Immature natural killer cell (primary cell): ENCODE results near the gene SFPQ. TPM values are rescaled to one million over a fixed set of nuclear protein-coding genes. Genes with fewer than 3 reads are reported as not detected.
A peak's percentile ranks its signal among the peaks of the same experiment; 100 is the strongest.

Experiments
- DNase-seq, 3 donors: peaks; one replicate each; pipeline ENCODE4 v3.0.0; 2022; ENCODE audit warnings: mixed read lengths in 1 of 3
- H3K27ac Mint-ChIP-seq, 6 donors: one replicate each; pipeline ENCODE4 v1.8.0; 2020; ENCODE audit warnings: mixed read lengths in 6 of 6, mild to moderate bottlenecking in 5 of 6, inconsistent platforms in 4 of 6, moderate library complexity in 3 of 6
- H3K27me3 Mint-ChIP-seq, 3 donors: one replicate each; pipeline ENCODE4 v1.8.0; 2020 to 2021; ENCODE audit warnings: low read depth in 3 of 3, mild to moderate bottlenecking in 3 of 3, mixed read lengths in 3 of 3, moderate library complexity in 3 of 3, inconsistent platforms in 1 of 3
- H3K36me3 Mint-ChIP-seq, 3 donors: one replicate each; pipeline ENCODE4 v1.8.0; 2020; ENCODE audit warnings: mixed read lengths in 3 of 3, inconsistent platforms in 2 of 3, mild to moderate bottlenecking in 2 of 3
- H3K4me1 Mint-ChIP-seq, 2 donors: one replicate each; pipeline ENCODE4 v1.8.0; 2020; ENCODE audit warnings: inconsistent platforms in 2 of 2, mild to moderate bottlenecking in 2 of 2, mixed read lengths in 2 of 2, moderate library complexity in 1 of 2
- H3K4me3 Mint-ChIP-seq, 5 donors: one replicate each; pipeline ENCODE4 v1.8.0; 2020; ENCODE audit warnings: mild to moderate bottlenecking in 5 of 5, mixed read lengths in 5 of 5, inconsistent platforms in 3 of 5, moderate library complexity in 3 of 5
- H3K9me3 Mint-ChIP-seq, 6 donors: one replicate each; pipeline ENCODE4 v1.8.0; 2020; ENCODE audit warnings: mild to moderate bottlenecking in 6 of 6, mixed read lengths in 6 of 6, inconsistent platforms in 4 of 6, moderate library complexity in 3 of 6
- polyA plus RNA-seq, 3 donors: library from polyadenylated mRNA; unstranded; fragments of 300-500 nt; fragmentation: Illumina TruSeq; gene quantifications; one replicate each; pipeline ENCODE4 v1.2.3, GENCODE V29; 2021

SFPQ gene
- polyA plus RNA-seq, 3 donors from 2014 or later, result 35.4 to 155 (median 82.1) TPM

DNA sequence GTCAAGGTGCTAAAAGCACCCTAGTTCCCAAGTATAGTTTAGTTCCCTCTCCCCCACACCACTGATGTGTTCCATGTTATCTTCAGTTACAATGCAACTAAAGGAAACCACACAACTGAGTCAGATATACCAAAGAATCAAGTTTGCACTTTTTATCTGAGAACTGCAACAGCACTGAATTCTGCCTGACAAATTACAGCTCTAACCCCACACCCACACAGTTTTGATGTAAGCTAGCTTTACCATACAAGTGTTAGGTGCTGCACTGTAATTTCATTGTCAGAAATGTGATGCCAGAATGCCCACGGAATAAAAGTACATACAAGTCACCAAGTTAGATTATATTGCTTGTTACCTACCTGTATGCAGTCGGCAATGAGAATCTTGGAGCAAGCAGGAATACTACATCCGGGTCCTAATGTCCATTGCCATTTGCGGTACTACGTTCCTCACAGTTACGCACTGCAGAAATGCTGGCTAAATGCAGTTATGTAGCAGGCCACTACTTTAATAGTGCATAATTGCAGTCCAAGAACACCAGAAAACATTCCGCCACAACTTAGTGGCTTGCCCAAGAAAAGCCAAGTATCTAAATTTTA is 12.1 kb downstream of the SFPQ start:
- Mint-ChIP-seq H3K27ac (peak overlapping the region in 4 of 6 donors; percentile 9 to 51 (median 36)), H3K4me3 (peak overlapping the region in 1 of 5 donors; percentile 2), H3K36me3 (peaks cover 26 to 71% (median 47%) of the 10 kb centered on the region in 3 donors), H3K4me1 (peaks cover 65 to 86% of the 10 kb centered on the region in 2 donors), H3K27me3 (peaks cover 5 to 8% (median 5%) of the 10 kb centered on the region in 3 donors), H3K9me3 (no peaks in the 10 kb centered on the region)
- no peak for DNase-seq

DNA sequence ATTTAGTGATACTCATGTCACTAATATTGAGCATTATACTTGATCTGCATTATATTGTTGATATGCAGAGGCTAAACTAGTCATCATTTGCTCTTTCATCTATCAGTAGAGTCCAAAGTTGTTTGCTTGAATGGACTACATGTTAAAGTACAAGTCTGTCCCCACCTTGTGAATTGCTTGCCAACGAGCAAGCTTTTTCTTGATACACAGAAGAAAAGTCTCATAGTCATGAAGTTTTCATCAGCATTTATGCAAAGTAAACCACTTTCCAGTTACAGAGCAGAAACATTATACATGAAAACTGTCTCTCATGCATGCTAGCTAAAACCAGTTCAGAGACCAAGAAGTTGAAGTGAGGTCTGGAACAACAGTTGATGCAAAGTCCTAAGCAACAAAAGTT is 13.0 kb downstream of the SFPQ start:
- peaks cover 58 to 76% of the 10 kb centered on the region in 2 donors for H3K4me1 Mint-ChIP-seq
- no peaks in the 10 kb centered on the region for H3K9me3 Mint-ChIP-seq
- peak overlapping the region in 2 of 5 donors; percentile 12 to 56 for H3K4me3 Mint-ChIP-seq
- peaks cover 26 to 73% (median 47%) of the 10 kb centered on the region in 3 donors for H3K36me3 Mint-ChIP-seq
- no peak for DNase-seq
- peak overlapping the region; percentile 24 to 75 (median 58) for H3K27ac Mint-ChIP-seq
- H3K27me3 Mint-ChIP-seq, result peaks cover 5 to 9% (median 6%) of the 10 kb centered on the region in 3 donors

DNA sequence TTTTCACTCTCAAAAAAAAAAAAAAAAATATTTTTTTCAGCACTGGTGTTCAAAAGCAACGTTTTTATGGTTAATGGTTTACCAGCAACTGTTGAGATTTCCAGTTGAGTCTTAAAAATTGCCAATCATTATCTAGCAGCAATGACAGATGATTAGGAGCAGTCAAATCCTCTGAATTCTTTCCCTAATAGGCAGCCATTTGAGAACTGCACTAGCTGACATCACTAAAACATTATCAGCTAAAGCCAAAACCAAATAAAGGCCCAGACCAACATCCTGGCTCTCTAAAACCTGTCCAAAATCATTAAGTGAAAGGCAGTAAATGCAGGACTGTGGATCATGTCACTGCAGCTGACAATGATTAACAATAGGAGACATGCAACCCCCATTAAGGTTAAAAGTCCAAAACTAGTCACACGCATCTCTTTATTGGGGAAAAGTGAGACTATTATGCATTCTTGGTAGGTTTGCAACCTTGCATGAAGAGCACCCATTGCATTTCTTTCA is 14.0 kb downstream of the SFPQ start:
- H3K9me3 Mint-ChIP-seq, result no peaks in the 10 kb centered on the region
- peaks cover 18 to 66% (median 46%) of the 10 kb centered on the region in 3 donors for H3K36me3 Mint-ChIP-seq
- H3K27me3 Mint-ChIP-seq, result peaks cover 4 to 11% (median 7%) of the 10 kb centered on the region in 3 donors
- H3K4me1 Mint-ChIP-seq, result peaks cover 51 to 66% of the 10 kb centered on the region in 2 donors
- H3K27ac Mint-ChIP-seq, result peak overlapping the region in 5 of 6 donors; percentile 60 to 69 (median 64)
- DNase-seq, result no peak
- H3K4me3 Mint-ChIP-seq, result peak overlapping the region in 1 of 5 donors; percentile 21

DNA sequence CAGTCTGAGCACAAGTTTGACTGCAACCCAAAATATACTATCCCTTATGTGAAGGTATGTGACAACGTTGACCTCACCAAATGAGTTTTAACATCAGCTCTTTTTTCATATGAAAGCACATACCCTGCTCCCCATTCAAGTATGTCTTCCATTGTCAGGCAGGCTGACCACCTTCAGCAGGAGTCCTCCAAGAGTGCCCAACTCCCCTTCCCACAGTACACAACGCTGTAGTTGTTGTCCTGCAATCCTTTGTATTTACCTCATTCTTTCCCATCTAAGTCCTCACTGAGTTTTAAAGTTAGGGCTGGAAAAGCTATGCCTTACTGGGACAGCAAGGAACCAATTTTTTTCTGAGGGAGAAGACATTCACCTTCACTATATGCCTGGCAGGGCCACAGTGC is 14.7 kb downstream of the SFPQ start:
- Mint-ChIP-seq H3K27me3 (peaks cover 4 to 11% (median 5%) of the 10 kb centered on the region in 3 donors), H3K27ac (peak overlapping the region; percentile 12 to 69 (median 62)), H3K4me3 (no peak overlapping the region), H3K9me3 (no peaks in the 10 kb centered on the region), H3K36me3 (peaks cover 18 to 60% (median 40%) of the 10 kb centered on the region in 3 donors), H3K4me1 (peaks cover 48 to 60% of the 10 kb centered on the region in 2 donors)
- DNase-seq, result no peak

DNA sequence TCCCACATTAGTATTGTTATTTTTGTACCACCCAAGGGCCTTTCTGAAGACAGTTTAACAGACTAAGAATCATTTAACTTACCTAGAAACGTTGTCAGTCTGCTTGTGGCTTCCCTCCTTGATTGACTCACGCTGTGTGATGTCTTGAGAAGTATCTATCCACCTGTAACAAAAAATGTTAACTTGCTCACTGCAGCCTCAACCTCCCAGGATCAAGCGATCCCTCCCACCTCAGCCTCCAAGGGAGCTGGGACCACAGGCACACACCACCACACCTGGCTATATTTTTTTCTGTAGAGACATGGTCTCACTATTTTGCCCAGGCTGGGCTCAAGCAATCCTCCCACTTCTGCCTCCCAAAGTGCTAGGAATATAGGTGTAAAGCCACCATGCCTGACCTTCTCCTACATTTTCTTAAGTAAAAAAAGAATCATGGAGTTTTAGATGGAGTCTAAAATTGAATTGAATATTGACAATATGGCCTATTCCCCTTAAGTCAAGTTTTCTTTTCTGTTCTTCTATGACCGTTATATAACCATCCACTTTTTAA is 15.6 kb downstream of the SFPQ start:
- peaks cover 15 to 53% (median 37%) of the 10 kb centered on the region in 3 donors for H3K36me3 Mint-ChIP-seq
- peaks cover 4 to 11% (median 5%) of the 10 kb centered on the region in 3 donors for H3K27me3 Mint-ChIP-seq
- peaks cover 41 to 50% of the 10 kb centered on the region in 2 donors for H3K4me1 Mint-ChIP-seq
- DNase-seq, result no peak
- H3K27ac Mint-ChIP-seq, result peak overlapping the region in 4 of 6 donors; percentile 36 to 69 (median 46)
- no peak overlapping the region for H3K4me3 Mint-ChIP-seq
- H3K9me3 Mint-ChIP-seq, result no peaks in the 10 kb centered on the region

DNA sequence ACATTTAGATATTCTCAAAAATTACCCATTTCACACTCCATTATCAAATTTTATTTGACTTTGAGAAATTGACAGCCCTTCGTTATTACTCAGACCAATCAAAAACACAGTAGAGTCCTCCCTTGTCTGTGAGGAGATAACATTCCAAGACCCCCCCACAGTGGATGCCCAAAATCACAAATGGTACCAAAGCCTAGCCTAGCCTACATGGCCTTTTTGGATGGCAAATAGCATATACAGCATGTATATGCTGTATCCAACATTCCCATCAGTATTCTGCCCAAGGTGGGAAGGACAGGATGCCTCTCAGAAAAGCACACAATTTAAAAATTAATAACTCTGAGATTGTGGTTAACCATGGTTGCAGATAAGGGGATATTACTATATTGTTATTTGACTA is 17.3 kb downstream of the SFPQ start:
- no peak for DNase-seq
- peak overlapping the region in 3 of 6 donors; percentile 22 to 56 (median 40) for H3K27ac Mint-ChIP-seq
- no peaks in the 10 kb centered on the region for H3K9me3 Mint-ChIP-seq
- H3K36me3 Mint-ChIP-seq, result peaks cover 15 to 38% (median 34%) of the 10 kb centered on the region in 3 donors
- no peak overlapping the region for H3K4me3 Mint-ChIP-seq
- peaks cover 4 to 11% (median 5%) of the 10 kb centered on the region in 3 donors for H3K27me3 Mint-ChIP-seq
- H3K4me1 Mint-ChIP-seq, result peaks cover 28 to 33% of the 10 kb centered on the region in 2 donors

DNA sequence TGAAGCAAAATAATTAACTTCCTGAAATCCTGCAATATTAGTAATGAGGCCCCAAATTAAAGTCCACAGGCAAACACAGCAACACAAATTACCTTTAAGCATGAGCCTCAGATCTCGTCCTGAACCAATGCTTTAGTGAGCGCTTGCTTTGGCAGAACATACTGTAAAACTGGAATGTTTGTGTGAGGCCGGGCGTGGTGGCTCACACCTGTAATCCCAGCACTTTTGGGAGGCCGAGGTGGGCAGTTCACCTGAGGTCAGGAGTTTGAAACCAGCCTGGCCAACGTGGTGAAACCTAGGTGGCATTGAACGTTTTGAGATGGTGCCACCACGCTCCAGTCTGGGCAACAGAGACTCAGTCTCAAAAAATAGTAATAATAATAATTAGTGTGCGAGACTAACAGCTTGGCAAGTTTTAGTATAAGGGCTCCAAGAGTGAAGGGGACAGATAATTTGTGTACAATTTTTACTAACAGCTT is 17.8 kb downstream of the SFPQ start:
- Mint-ChIP-seq H3K4me1 (peaks cover 24 to 29% of the 10 kb centered on the region in 2 donors), H3K27ac (peak overlapping the region in 5 of 6 donors; percentile 20 to 69 (median 40)), H3K36me3 (peaks cover 15 to 34% (median 29%) of the 10 kb centered on the region in 3 donors), H3K9me3 (no peaks in the 10 kb centered on the region), H3K4me3 (no peak overlapping the region), H3K27me3 (peaks cover 4 to 11% (median 5%) of the 10 kb centered on the region in 3 donors)
- no peak for DNase-seq

DNA sequence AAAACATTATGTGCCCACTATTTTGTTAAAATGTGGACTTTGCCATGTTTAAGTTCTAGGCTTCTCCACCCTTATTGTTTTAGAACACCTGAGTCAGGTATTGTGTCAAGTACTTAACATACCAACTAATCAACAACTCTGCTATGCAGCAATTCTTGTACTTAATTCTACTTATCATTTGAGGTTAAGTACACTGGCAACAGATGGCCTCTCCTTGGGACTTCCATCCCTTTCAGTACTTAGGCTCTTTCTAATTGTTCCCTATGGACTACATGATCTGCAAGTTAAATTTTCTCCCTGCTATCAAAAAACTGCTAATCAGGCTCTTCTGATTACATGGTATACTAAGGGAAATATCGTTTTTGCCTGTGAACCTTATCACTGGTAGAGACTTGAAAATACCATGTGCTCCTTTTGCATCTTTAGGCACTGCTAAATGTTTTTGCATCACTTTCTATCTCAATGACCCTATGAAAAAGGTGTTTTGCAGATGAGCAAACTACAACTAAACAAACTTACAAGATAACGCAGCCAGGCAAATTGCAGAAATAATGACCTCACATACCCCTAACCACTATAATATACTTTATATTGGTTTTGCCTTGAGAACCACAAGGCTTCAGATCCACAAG is 18.9 kb downstream of the SFPQ start:
- Mint-ChIP-seq H3K36me3 (peaks cover 15 to 31% (median 25%) of the 10 kb centered on the region in 3 donors), H3K27me3 (peaks cover 2 to 11% (median 5%) of the 10 kb centered on the region in 3 donors), H3K27ac (peak overlapping the region; percentile 19 to 71 (median 50)), H3K9me3 (no peaks in the 10 kb centered on the region), H3K4me1 (peaks cover 13 to 17% of the 10 kb centered on the region in 2 donors), H3K4me3 (no peak overlapping the region)
- no peak for DNase-seq

DNA sequence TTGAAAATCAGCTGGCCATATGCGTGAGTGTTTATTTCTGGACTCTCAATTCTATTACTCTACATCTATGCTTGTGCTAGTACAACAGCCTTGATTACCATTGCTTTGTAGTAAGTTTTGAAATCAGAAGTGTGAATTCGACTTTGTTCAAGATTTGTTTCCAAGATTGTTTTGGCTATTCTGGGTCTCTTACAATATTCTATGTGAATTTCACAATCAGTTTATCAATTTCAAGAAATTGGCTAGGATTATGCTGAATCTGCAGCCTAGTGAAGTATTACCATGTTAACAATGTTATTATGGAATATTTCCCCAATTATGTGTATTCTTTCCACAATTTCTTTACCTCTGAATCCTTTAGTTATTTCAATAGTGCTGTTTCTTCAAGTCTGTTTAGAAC is 19.5 kb downstream of the SFPQ start:
- H3K9me3 Mint-ChIP-seq, result no peaks in the 10 kb centered on the region
- H3K27me3 Mint-ChIP-seq, result peaks cover 2 to 12% (median 5%) of the 10 kb centered on the region in 3 donors
- no peak for DNase-seq
- peak overlapping the region in 5 of 6 donors; percentile 26 to 71 (median 57) for H3K27ac Mint-ChIP-seq
- peaks cover 7 to 12% of the 10 kb centered on the region in 2 donors for H3K4me1 Mint-ChIP-seq
- no peak overlapping the region for H3K4me3 Mint-ChIP-seq
- peaks cover 15 to 29% (median 25%) of the 10 kb centered on the region in 3 donors for H3K36me3 Mint-ChIP-seq

DNA sequence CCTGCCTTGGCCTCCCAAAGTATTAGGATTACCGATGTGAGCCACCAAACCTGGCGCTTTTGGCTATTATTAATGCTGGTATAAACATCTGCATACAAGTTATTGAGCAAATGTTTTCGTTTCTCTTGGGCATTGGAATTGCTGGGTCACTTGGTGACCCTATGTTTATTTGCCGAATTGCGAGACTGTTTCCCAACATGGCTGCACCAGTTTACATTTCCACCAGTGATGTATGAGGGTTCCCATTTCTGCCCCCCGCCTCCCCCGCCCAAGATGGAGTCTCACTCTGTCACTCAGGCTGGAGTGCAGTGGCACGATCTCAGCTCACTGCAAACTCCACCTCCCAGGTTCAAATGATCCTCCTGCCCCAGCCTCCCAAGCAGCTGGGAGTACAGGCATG is 20.9 kb downstream of the SFPQ start:
- no peak overlapping the region for H3K4me3 Mint-ChIP-seq
- H3K27ac Mint-ChIP-seq, result no peak overlapping the region
- H3K27me3 Mint-ChIP-seq, result peaks cover 2 to 9% (median 2%) of the 10 kb centered on the region in 3 donors
- no peaks in the 10 kb centered on the region for H3K9me3 Mint-ChIP-seq
- peaks cover 5 to 17% (median 13%) of the 10 kb centered on the region in 3 donors for H3K36me3 Mint-ChIP-seq
- peaks cover 0 to 1% of the 10 kb centered on the region in 2 donors for H3K4me1 Mint-ChIP-seq
- no peak for DNase-seq

DNA sequence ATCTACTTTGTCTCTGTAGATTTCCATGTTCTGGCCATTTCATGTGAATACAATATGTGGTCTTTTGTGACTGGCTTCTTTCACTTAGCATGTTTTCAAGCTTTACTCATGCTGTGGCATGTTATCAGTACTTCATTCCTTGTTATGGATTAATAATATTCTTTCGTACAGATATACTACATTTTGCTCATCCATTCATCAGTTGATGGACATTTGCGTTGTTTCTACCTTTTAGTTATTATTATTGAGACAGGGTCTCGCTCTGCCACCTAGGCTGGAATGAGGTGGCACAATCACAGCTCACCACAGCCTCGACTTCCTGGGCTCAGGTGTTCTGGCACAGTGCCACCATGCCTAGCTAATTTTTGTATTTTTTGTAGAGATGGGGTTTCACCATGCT is 21.4 kb downstream of the SFPQ start:
- peaks cover 2 to 9% (median 4%) of the 10 kb centered on the region in 3 donors for H3K27me3 Mint-ChIP-seq

DNA sequence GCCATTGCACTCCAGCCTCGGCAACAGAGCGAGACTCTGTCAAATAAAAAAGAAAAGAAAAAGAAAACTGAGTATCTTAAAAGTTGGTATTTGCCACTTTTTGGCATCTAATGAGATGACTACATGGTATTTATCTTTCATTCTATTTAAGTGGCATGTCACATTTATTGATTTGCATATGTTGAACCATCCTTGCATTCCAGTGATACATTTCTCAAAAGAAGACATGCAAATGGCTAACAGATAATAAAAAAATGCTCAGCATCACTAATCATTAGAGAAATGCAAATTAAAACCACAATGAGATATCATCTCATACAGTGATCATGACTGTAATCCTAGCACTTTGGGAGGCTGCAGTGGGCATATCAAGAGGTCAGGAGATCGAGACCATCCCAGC is 28.1 kb downstream of the SFPQ start:
- H3K4me1 Mint-ChIP-seq, result peaks cover 0 to 4% of the 10 kb centered on the region in 2 donors
- no peak overlapping the region for H3K27ac Mint-ChIP-seq
- H3K27me3 Mint-ChIP-seq, result peaks cover 0 to 4% (median 1%) of the 10 kb centered on the region in 3 donors
- peaks cover 3 to 11% (median 3%) of the 10 kb centered on the region in 6 donors for H3K9me3 Mint-ChIP-seq
- DNase-seq, result no peak
- no peak overlapping the region for H3K4me3 Mint-ChIP-seq
- peaks cover 0 to 3% (median 0%) of the 10 kb centered on the region in 3 donors for H3K36me3 Mint-ChIP-seq

More for the DNA sequence above, 21.4 kb downstream of the SFPQ start:
- H3K27ac Mint-ChIP-seq, result no peak overlapping the region
- peaks cover 0 to 1% of the 10 kb centered on the region in 2 donors for H3K4me1 Mint-ChIP-seq
- no peak for DNase-seq
- H3K4me3 Mint-ChIP-seq, result no peak overlapping the region
- H3K36me3 Mint-ChIP-seq, result peaks cover 5 to 17% (median 13%) of the 10 kb centered on the region in 3 donors
- no peaks in the 10 kb centered on the region for H3K9me3 Mint-ChIP-seq

DNA sequence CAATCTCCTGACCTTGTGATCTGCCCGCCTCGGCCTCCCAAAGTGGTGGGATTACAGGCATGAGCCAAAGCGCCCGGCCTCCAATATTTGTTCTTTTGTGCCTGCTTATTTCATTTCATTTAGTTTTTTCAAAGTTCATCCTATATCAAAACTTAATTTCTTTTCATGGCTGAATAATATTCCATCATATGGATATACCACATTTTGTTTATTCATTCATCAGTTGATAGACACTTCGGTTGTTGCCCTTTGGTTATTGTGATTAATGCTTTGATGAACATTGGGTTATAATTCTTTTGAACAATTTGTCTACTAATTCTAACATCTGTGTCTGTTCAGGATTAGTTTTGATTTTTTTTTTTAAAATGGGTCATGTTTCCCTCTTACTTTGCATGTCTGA is 41.7 kb downstream of the SFPQ start:
- no peak overlapping the region for H3K27ac Mint-ChIP-seq
- peaks cover 0 to 3% (median 0%) of the 10 kb centered on the region in 3 donors for H3K36me3 Mint-ChIP-seq
- no peaks in the 10 kb centered on the region for H3K9me3 Mint-ChIP-seq
- DNase-seq, result no peak
- peaks cover 0 to 2% (median 0%) of the 10 kb centered on the region in 3 donors for H3K27me3 Mint-ChIP-seq
- H3K4me1 Mint-ChIP-seq, result peaks cover 7 to 9% of the 10 kb centered on the region in 2 donors
- H3K4me3 Mint-ChIP-seq, result no peak overlapping the region
